ENCODE measurements around the gene LYZL2. TPM values are rescaled to one million over a fixed set of nuclear protein-coding genes. Genes with fewer than 3 reads are reported as not detected.
"Not testable (repeated sequence)": the region's sequence is repeated elsewhere in the genome, so short reads cannot be mapped to it uniquely, and the experiment has no call there.

Gene LYZL2
- polyA plus RNA-seq, 3 donors: not detected

DNA sequence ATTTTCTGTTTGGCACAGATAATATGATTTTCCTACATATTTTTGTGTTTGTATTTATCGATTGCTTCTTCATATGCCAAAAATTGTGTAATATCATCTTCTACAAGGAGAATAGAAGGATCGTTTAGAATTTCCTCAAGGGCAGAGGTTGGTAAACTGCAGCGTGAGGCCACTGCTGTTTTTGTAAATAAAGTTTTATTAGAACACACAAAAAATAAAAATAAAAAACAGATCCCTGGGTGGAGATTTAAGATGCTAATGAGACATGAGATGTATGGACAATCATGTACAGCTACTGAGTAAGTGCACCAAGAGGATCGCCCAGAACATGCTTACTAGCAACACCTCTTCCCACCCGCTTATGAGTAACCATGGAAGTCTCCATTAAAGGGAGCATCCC lies 9.6 kb downstream of the LYZL2 start:
- Histone ChIP-seq H3K4me3 (replicated peaks in 1 of 3; ENCODE audit: low read depth in 2 of 3, low read length in 3 of 3) (no peak overlapping the region), H3K27me3 (ENCODE audit: control insufficient read depth in 2 of 2, insufficient read depth in 2 of 2, low read length in 2 of 2) (no peaks in the 10 kb centered on the region), H3K27ac (ENCODE audit: low read depth in 1 of 2, low read length in 2 of 2) (no peak overlapping the region), H2AFZ (ENCODE audit: insufficient read depth, low read depth, low read length, poor library complexity, severe bottlenecking) (no peak overlapping the region), H3K4me2 (replicated peaks; ENCODE audit: extremely low read depth, low read length, poor library complexity, severe bottlenecking) (no peak overlapping the region), H3K79me2 (ENCODE audit: insufficient read depth, low read length) (no peaks in the 10 kb centered on the region), H3K36me3 (replicated peaks in 1 of 2; ENCODE audit: control insufficient read depth in 1 of 2, insufficient read depth in 2 of 2, low read length in 2 of 2) (no peaks in the 10 kb centered on the region), H4K20me1 (ENCODE audit: insufficient read depth, low read length) (no peaks in the 10 kb centered on the region), H3K9me3 (replicated peaks in 1 of 2; ENCODE audit: control insufficient read depth in 1 of 2, insufficient read depth in 1 of 2, low read length in 2 of 2) (no peaks in the 10 kb centered on the region), H3K4me1 (ENCODE audit: control insufficient read depth in 1 of 2, insufficient read depth in 2 of 2, low read length in 2 of 2) (no peaks in the 10 kb centered on the region), H3K9ac (ENCODE audit: insufficient read depth, low read length, poor library complexity, severe bottlenecking) (no peak overlapping the region)
- no CpG with 5 or more reads among the region's 5 CpGs for WGBS (ENCODE audit: insufficient coverage)
- Mint-ChIP-seq H3K4me3 (no peak overlapping the region), H3K4me1 (no peaks in the 10 kb centered on the region), H3K27me3 (ENCODE audit: low read depth in 3 of 3) (peaks cover 2 to 6% (median 4%) of the 10 kb centered on the region in 3 donors), H3K27ac (no peak overlapping the region), H3K9me3 (peaks cover 0 to 4% (median 0%) of the 10 kb centered on the region in 7 donors), H3K36me3 (no peaks in the 10 kb centered on the region)
- intact Hi-C loops (cut with micrococcal nuclease): no loop called here
- TF ChIP-seq, protein P1, sequence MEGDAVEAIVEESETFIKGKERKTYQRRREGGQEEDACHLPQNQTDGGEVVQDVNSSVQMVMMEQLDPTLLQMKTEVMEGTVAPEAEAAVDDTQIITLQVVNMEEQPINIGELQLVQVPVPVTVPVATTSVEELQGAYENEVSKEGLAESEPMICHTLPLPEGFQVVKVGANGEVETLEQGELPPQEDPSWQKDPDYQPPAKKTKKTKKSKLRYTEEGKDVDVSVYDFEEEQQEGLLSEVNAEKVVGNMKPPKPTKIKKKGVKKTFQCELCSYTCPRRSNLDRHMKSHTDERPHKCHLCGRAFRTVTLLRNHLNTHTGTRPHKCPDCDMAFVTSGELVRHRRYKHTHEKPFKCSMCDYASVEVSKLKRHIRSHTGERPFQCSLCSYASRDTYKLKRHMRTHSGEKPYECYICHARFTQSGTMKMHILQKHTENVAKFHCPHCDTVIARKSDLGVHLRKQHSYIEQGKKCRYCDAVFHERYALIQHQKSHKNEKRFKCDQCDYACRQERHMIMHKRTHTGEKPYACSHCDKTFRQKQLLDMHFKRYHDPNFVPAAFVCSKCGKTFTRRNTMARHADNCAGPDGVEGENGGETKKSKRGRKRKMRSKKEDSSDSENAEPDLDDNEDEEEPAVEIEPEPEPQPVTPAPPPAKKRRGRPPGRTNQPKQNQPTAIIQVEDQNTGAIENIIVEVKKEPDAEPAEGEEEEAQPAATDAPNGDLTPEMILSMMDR (IDR thresholded peaks at IDR 0.05): no peak
- DNase-seq: no peak

DNA sequence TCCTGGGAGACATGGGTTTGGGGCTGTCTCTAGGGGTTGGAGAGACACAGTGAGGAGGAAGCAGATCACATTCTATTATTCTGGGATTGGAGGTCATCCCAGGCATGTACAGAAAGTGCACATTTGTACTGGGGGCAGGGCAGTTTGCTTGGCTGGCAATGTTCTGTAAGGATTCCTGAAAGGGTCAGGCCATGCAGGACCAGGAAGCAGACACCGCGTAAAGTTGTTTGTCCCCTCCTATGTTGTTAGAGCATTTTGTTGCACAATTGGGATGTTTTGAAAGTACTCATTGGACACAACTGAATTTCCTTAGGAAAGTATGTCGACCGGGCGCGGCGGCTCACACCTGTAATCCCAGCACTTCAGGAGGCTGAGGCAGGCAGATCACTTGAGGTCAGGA lies 12.5 kb downstream of the LYZL2 start:
- DNase-seq: no peak
- intact Hi-C loops (cut with micrococcal nuclease): no loop called here
- Histone ChIP-seq H3K27me3 (ENCODE audit: control insufficient read depth in 2 of 2, insufficient read depth in 2 of 2, low read length in 2 of 2) (no peaks in the 10 kb centered on the region), H3K27ac (ENCODE audit: low read depth in 1 of 2, low read length in 2 of 2) (no peak overlapping the region), H3K4me1 (ENCODE audit: control insufficient read depth in 1 of 2, insufficient read depth in 2 of 2, low read length in 2 of 2) (no peaks in the 10 kb centered on the region), H2AFZ (ENCODE audit: insufficient read depth, low read depth, low read length, poor library complexity, severe bottlenecking) (no peak overlapping the region), H3K9ac (ENCODE audit: insufficient read depth, low read length, poor library complexity, severe bottlenecking) (no peak overlapping the region), H3K9me3 (replicated peaks in 1 of 2; ENCODE audit: control insufficient read depth in 1 of 2, insufficient read depth in 1 of 2, low read length in 2 of 2) (no peaks in the 10 kb centered on the region), H3K4me2 (replicated peaks; ENCODE audit: extremely low read depth, low read length, poor library complexity, severe bottlenecking) (no peak overlapping the region), H3K4me3 (replicated peaks in 1 of 3; ENCODE audit: low read depth in 2 of 3, low read length in 3 of 3) (no peak overlapping the region), H3K79me2 (ENCODE audit: insufficient read depth, low read length) (no peaks in the 10 kb centered on the region), H3K36me3 (replicated peaks in 1 of 2; ENCODE audit: control insufficient read depth in 1 of 2, insufficient read depth in 2 of 2, low read length in 2 of 2) (no peaks in the 10 kb centered on the region), H4K20me1 (ENCODE audit: insufficient read depth, low read length) (no peaks in the 10 kb centered on the region)
- 96% methylated on average over 5 of the region's 7 CpGs for WGBS (ENCODE audit: insufficient coverage)
- Mint-ChIP-seq H3K36me3 (no peaks in the 10 kb centered on the region), H3K27ac (no peak overlapping the region), H3K9me3 (peaks cover 0 to 4% (median 0%) of the 10 kb centered on the region in 7 donors), H3K4me1 (peaks cover 5% of the 10 kb centered on the region), H3K27me3 (ENCODE audit: low read depth in 3 of 3) (peaks cover 0 to 2% (median 1%) of the 10 kb centered on the region in 3 donors), H3K4me3 (no peak overlapping the region)
- TF ChIP-seq, protein P1 (IDR thresholded peaks at IDR 0.05): no peak

DNA sequence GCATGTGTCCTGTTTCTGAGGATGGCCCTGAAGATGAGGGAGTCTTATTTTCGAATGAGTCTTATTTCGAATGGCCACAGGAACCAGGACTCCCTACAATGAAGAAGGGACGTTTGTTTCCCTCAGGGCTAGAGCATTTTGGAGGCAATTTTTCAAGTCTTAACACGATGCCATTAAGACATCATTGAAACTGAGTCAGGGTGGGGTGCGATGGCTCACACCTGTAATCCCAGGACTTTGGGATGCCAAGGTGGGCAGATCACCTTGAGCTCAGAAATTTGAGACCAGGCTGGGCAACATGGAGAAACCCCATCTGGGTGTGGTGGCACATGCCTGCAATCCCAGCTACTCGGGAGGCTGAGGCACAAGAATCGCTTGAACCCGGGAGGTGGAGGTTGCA lies 18.5 kb downstream of the LYZL2 start:
- H3K9me3 Mint-ChIP-seq; H3K4me1 ChIP-seq (ENCODE audit: control insufficient read depth in 1 of 2, insufficient read depth in 2 of 2, low read length in 2 of 2); DNase-seq; H4K20me1 ChIP-seq (ENCODE audit: insufficient read depth, low read length); H3K27me3 ChIP-seq (ENCODE audit: control insufficient read depth in 2 of 2, insufficient read depth in 2 of 2, low read length in 2 of 2); H3K4me2 ChIP-seq (replicated peaks; ENCODE audit: extremely low read depth, low read length, poor library complexity, severe bottlenecking); H3K9ac ChIP-seq (ENCODE audit: insufficient read depth, low read length, poor library complexity, severe bottlenecking); H3K4me1 Mint-ChIP-seq; H3K9me3 ChIP-seq (replicated peaks in 1 of 2; ENCODE audit: control insufficient read depth in 1 of 2, insufficient read depth in 1 of 2, low read length in 2 of 2); H3K27ac ChIP-seq (ENCODE audit: low read depth in 1 of 2, low read length in 2 of 2); H2AFZ ChIP-seq (ENCODE audit: insufficient read depth, low read depth, low read length, poor library complexity, severe bottlenecking); H3K4me3 ChIP-seq (replicated peaks in 1 of 3; ENCODE audit: low read depth in 2 of 3, low read length in 3 of 3); H3K36me3 ChIP-seq (replicated peaks in 1 of 2; ENCODE audit: control insufficient read depth in 1 of 2, insufficient read depth in 2 of 2, low read length in 2 of 2); H3K79me2 ChIP-seq (ENCODE audit: insufficient read depth, low read length); H3K36me3 Mint-ChIP-seq; H3K4me3 Mint-ChIP-seq; intact Hi-C loops (cut with micrococcal nuclease): not testable (repeated sequence)
- 79% methylated on average over 8 of the region's 8 CpGs for WGBS (ENCODE audit: insufficient coverage)
- H3K27ac Mint-ChIP-seq: peak overlapping the region in 1 of 7 donors; percentile 41
- H3K27me3 Mint-ChIP-seq (ENCODE audit: low read depth in 3 of 3): peaks cover 0 to 11% (median under 1%) of the 10 kb centered on the region in 3 donors

Data from CD14-positive monocyte (primary cell).